HepG2 (cell line): Measurements from ENCODE around the gene DLST. TPM values are rescaled to one million over a fixed set of nuclear protein-coding genes. Genes with fewer than 3 reads are reported as not detected.
A peak's percentile ranks its signal among the peaks of the same experiment; 100 is the strongest.

Experiments
- ATAC-seq: fragments of 200-7000 bp; cut with Tn5 transposase; 3 replicates; pipeline ENCODE4 v1.9.1; 2020; ENCODE audit warnings: mild to moderate bottlenecking, moderate library complexity
- BruUV-seq: library from RNA; stranded (reverse); fragments of 400-500 nt; replicated peaks from 2 replicates; lab custom pipeline; 2021; lab: Mats Ljungman, UMichigan
- CTCF ChIA-PET: fragments of 300-600 bp; formaldehyde crosslinking; extraction: SDS; loops from one replicate; lab custom pipeline; 2021; ENCODE audit warnings: low total read pairs, inconsistent platforms, low intra/inter-chr PET ratio; lab: Yijun Ruan, JAX
- POLR2A ChIA-PET: fragments of 350-600 bp; sonication (Branson Sonifier 250); formaldehyde crosslinking; loops from one replicate; lab custom pipeline; 2020; ENCODE audit warnings: antibody characterized with exemption, inconsistent platforms; lab: Yijun Ruan, JAX
- DNase-seq: peaks from one replicate; pipeline ENCODE4 v3.0.0-alpha.2; 2015; ENCODE audit warnings: low spot score
- FAIRE-seq: peaks from 3 replicates; lab custom pipeline; 2011; peaks lifted over from hg19 to GRCh38; lab: Jason Lieb, UNC
- H2AFZ ChIP-seq: one replicate; pipeline ENCODE4 v1.6.1; 2011; ENCODE audit warnings: low read length, inconsistent platforms
- H3K27ac ChIP-seq: fragments of 300-600 bp; 3 replicates; pipeline ENCODE4 v1.8.0; 2011; ENCODE audit warnings: mixed run types, mild to moderate bottlenecking, mixed read lengths, low read length, inconsistent platforms; ENCODE audit not compliant: insufficient read depth; ENCODE audit errors: extremely low read length
- H3K27me3 ChIP-seq, 2 experiments: fragments of 200-600 bp in 1 of 2; 2 replicates in 1 of 2; 3 replicates in 1 of 2; pipeline versions ENCODE4 v1.6.0 to v1.8.0; 2011; ENCODE audit warnings: low read length in 2 of 2, mild to moderate bottlenecking in 2 of 2, moderate library complexity in 2 of 2, inconsistent platforms in 1 of 2; ENCODE audit not compliant: insufficient read depth in 2 of 2, control insufficient read depth in 1 of 2
- H3K36me3 ChIP-seq, 2 experiments: fragments of 200-600 bp in 1 of 2; replicated peaks in 1 of 2; 2 replicates in 1 of 2; 3 replicates in 1 of 2; pipeline versions ENCODE4 v1.5.1 to v1.8.0; 2011; ENCODE audit warnings: low read length in 2 of 2, inconsistent platforms in 1 of 2; ENCODE audit not compliant: insufficient read depth in 2 of 2, control insufficient read depth in 1 of 2
- H3K4me1 ChIP-seq: 2 replicates; pipeline ENCODE4 v1.5.1; 2012; ENCODE audit warnings: low read length, inconsistent platforms; ENCODE audit not compliant: insufficient read depth
- H3K4me2 ChIP-seq: 2 replicates; pipeline ENCODE4 v1.6.0; 2011; ENCODE audit warnings: low read depth, low read length, inconsistent platforms
- H3K4me3 ChIP-seq, 3 experiments: fragments of 200-600 bp in 1 of 3; sonication (generic), shearing (Covaris generic) in 1 of 3; replicated peaks in 1 of 3; 2 replicates each; pipeline ENCODE4 v1.5.1; 2011 to 2016; ENCODE audit warnings: low read length in 3 of 3, inconsistent platforms in 2 of 3, low read depth in 2 of 3, mild to moderate bottlenecking in 2 of 3, control low read depth in 1 of 3, mixed read lengths in 1 of 3; ENCODE audit not compliant: insufficient read depth in 1 of 3
- H3K79me2 ChIP-seq: one replicate; pipeline ENCODE4 v1.6.1; 2011; ENCODE audit warnings: low read length, inconsistent platforms; ENCODE audit not compliant: insufficient read depth
- H3K9ac ChIP-seq: 2 replicates; pipeline ENCODE4 v1.6.0; 2011; ENCODE audit warnings: mild to moderate bottlenecking, low read depth, low read length, inconsistent platforms; ENCODE audit not compliant: insufficient read depth
- H3K9me3 ChIP-seq: 2 replicates; pipeline ENCODE4 v1.5.1; 2012; ENCODE audit warnings: mild to moderate bottlenecking, low read length
- H4K20me1 ChIP-seq: 2 replicates; pipeline ENCODE4 v1.6.0; 2011; ENCODE audit warnings: inconsistent platforms, mild to moderate bottlenecking, low read length, moderate library complexity; ENCODE audit not compliant: insufficient read depth
- AGO2 ChIP-seq: fragments of 200-400 bp; formaldehyde crosslinking; optimal IDR thresholded peaks from 2 replicates; pipeline ENCODE3; 2017; ENCODE audit warnings: mild to moderate bottlenecking, low read depth, low read length, moderate library complexity
- AKAP8 ChIP-seq: sonication (generic); formaldehyde crosslinking; IDR thresholded peaks from 2 replicates; pipeline ENCODE4 v1.5.1; 2020; ENCODE audit warnings: mild to moderate bottlenecking, missing genetic modification reagents
- CBX2 ChIP-seq, 2 experiments: fragments of 200-600 bp in 1 of 2; sonication (generic); formaldehyde crosslinking in 1 of 2; IDR thresholded peaks; 2 replicates each; pipeline versions ENCODE4 v1.7.0 to v1.8.1; 2018 to 2022; ENCODE audit warnings: low read depth in 2 of 2, low read length in 1 of 2, mild to moderate bottlenecking in 1 of 2, missing genetic modification reagents in 1 of 2
- CHCHD3 ChIP-seq: sonication (generic); formaldehyde crosslinking; IDR thresholded peaks from 2 replicates; pipeline ENCODE4 v1.8.0; 2022; ENCODE audit warnings: mild to moderate bottlenecking, missing genetic modification reagents, moderate library complexity
- IKZF4 ChIP-seq: sonication (generic); formaldehyde crosslinking; IDR thresholded peaks from 2 replicates; pipeline ENCODE4 v1.5.1; 2020; ENCODE audit warnings: borderline replicate concordance, mild to moderate bottlenecking, low read depth, missing genetic modification reagents; ENCODE audit errors: not compliant biosample characterization
- RBM22 ChIP-seq: fragments of 200-400 bp; formaldehyde crosslinking; optimal IDR thresholded peaks from 2 replicates; pipeline ENCODE3; 2017; ENCODE audit warnings: mild to moderate bottlenecking, low read length, moderate library complexity
- ZNF121 ChIP-seq: sonication (generic); formaldehyde crosslinking; IDR thresholded peaks from 2 replicates; pipeline ENCODE4 v1.5.0; 2020; ENCODE audit warnings: mild to moderate bottlenecking, missing genetic modification reagents
- ZNF549 ChIP-seq: sonication (generic); formaldehyde crosslinking; IDR thresholded peaks from 2 replicates; pipeline ENCODE4 v1.5.0; 2020; ENCODE audit warnings: missing genetic modification reagents
- ZNF644 ChIP-seq: IDR thresholded peaks from 2 replicates; pipeline ENCODE4 v1.6.1; 2016; ENCODE audit warnings: low read depth
- ZNF792 ChIP-seq: IDR thresholded peaks from 2 replicates; pipeline ENCODE4 v1.6.1; 2016
- ZNF879 ChIP-seq: sonication (generic); formaldehyde crosslinking; IDR thresholded peaks from 2 replicates; pipeline ENCODE4 v1.8.1; 2023; ENCODE audit warnings: missing genetic modification reagents
- WGBS: methylation state at CpG from one replicate; pipeline ENCODE4 v1.1.6; 2017; ENCODE audit warnings: low lambda C conversion rate; 5-methylcytosine and 5-hydroxymethylcytosine counted together
- in situ Hi-C: cut with HindIII; loops from 2 replicates; pipeline ENCODE4 v1.10.0; 2017; ENCODE audit warnings: low pct_unique_long_range_greater_than_20kb; ENCODE audit not compliant: extremely low pct_ligation_motif_present
- intact Hi-C: fragments of 100-400 bp; cut with micrococcal nuclease; formaldehyde crosslinking; loops from one replicate; pipeline ENCODE4 v1.10.0; 2022; ENCODE audit not compliant: unreplicated experiment
- polyA plus RNA-seq, 8 experiments: library from polyadenylated mRNA; depleted of rRNA in 3 of 8; stranded (reverse) in 7 of 8; unstranded in 1 of 8; fragments of >200 nt; fragmentation: Illumina TruSeq in 4 of 8; extraction: Trizol in 4 of 8; gene quantifications; 2 replicates each; pipeline versions ENCODE4 v1.2.1 to v1.2.3, GENCODE V29; 2011 to 2016; ENCODE audit warnings: low read depth in 4 of 8, missing spikeins in 1 of 8, mixed read lengths in 1 of 8; ENCODE audit not compliant: insufficient read depth in 1 of 8
- total RNA-seq, 5 experiments: library from RNA; depleted of rRNA; stranded (reverse); fragments of >200 nt; fragmentation: Illumina TruSeq; extraction: Trizol; gene quantifications; 2 replicates each; pipeline ENCODE4 v1.2.3, GENCODE V29; 2016; ENCODE audit warnings: low read depth in 1 of 5
- TF ChIP-seq, protein P1 (sequence below): sonication (generic); formaldehyde crosslinking; IDR thresholded peaks from 2 replicates; pipeline ENCODE4 v1.4.0; 2020; ENCODE audit warnings: missing genetic modification reagents, borderline replicate concordance
- TF ChIP-seq, protein P2 (sequence below): sonication (generic); formaldehyde crosslinking; IDR thresholded peaks from 2 replicates; pipeline ENCODE4 v1.4.0; 2020; ENCODE audit warnings: missing genetic modification reagents, low read depth, mild to moderate bottlenecking, borderline replicate concordance
- TF ChIP-seq, protein P3 (sequence below): IDR thresholded peaks from 2 replicates; pipeline ENCODE4 v1.6.1; 2016
- TF ChIP-seq, protein P4 (sequence below): sonication (generic); formaldehyde crosslinking; IDR thresholded peaks from 2 replicates; pipeline ENCODE4 v1.5.0; 2020; ENCODE audit warnings: missing genetic modification reagents
- TF ChIP-seq, protein P5 (sequence below): IDR thresholded peaks from 2 replicates; pipeline ENCODE4 v1.6.1; 2012; ENCODE audit warnings: inconsistent platforms

Gene DLST
- total and polyA plus RNA-seq, 2 of the 13 experiments (the other 11 are each of a cell fraction or from before 2014, with no cell fraction given), result 56.5 to 94.3 TPM

DNA sequence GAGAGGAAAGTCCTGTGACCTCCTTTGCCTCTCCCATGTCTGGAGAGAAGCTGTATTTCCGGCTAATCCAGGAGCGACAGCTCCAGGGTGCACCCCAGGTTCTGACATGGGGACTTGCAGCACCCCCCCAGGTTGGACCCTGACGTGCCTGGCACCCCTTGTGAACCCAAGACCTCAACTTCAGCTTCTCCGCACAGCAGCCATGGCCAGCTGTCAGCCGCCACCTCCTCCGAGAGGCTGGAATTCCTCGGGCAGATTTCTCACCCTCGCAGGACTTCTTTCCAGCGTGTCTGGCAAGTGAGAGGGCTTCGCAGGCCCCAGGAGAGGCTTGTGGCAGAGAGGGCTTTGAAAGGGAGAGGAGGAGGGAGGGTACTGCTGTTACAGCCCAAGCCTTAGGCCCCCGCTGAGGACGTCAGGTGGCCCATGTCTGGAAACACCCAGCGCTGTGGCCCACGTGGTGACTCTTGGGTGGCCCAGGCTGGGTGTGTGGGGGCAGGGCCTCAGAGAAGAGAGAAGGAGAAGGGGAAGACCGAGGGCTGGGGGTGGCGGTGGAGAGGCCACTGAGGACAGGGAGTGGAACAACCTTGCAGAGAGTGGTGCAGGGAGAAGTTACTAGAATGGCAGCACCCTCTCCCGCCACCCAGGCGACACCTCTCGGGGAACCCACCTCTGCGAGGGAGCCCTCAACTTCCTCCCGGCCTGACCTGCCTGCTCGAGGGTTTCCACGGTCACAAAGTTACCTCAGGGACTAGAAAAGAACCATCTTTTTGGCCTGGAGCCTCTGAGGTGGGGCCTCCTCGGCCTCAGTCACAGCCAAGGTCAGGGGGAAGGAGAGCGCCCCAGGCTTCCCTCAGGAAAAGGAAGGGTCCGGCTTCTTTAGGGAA is 53.0 kb downstream of the DLST start (continued):
- TF ChIP-seq, protein P1, sequence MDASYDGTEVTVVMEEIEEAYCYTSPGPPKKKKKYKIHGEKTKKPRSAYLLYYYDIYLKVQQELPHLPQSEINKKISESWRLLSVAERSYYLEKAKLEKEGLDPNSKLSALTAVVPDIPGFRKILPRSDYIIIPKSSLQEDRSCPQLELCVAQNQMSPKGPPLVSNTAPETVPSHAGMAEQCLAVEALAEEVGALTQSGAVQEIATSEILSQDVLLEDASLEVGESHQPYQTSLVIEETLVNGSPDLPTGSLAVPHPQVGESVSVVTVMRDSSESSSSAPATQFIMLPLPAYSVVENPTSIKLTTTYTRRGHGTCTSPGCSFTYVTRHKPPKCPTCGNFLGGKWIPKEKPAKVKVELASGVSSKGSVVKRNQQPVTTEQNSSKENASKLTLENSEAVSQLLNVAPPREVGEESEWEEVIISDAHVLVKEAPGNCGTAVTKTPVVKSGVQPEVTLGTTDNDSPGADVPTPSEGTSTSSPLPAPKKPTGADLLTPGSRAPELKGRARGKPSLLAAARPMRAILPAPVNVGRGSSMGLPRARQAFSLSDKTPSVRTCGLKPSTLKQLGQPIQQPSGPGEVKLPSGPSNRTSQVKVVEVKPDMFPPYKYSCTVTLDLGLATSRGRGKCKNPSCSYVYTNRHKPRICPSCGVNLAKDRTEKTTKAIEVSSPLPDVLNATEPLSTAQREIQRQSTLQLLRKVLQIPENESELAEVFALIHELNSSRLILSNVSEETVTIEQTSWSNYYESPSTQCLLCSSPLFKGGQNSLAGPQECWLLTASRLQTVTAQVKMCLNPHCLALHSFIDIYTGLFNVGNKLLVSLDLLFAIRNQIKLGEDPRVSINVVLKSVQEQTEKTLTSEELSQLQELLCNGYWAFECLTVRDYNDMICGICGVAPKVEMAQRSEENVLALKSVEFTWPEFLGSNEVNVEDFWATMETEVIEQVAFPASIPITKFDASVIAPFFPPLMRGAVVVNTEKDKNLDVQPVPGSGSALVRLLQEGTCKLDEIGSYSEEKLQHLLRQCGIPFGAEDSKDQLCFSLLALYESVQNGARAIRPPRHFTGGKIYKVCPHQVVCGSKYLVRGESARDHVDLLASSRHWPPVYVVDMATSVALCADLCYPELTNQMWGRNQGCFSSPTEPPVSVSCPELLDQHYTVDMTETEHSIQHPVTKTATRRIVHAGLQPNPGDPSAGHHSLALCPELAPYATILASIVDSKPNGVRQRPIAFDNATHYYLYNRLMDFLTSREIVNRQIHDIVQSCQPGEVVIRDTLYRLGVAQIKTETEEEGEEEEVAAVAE, result no peak
- no peak for TF ChIP-seq IKZF4 (CRISPR knock-in tag)
- no peak for TF ChIP-seq RBM22
- no peak for TF ChIP-seq ZNF644 (CRISPR knock-in tag)
- no peak for TF ChIP-seq CBX2 (IDR thresholded peaks at IDR 0.05; ENCODE audit: low read depth, low read length)
- TF ChIP-seq CBX2 (CRISPR knock-in tag; IDR thresholded peaks at IDR 0.05; ENCODE audit: low read depth), result no peak

DNA sequence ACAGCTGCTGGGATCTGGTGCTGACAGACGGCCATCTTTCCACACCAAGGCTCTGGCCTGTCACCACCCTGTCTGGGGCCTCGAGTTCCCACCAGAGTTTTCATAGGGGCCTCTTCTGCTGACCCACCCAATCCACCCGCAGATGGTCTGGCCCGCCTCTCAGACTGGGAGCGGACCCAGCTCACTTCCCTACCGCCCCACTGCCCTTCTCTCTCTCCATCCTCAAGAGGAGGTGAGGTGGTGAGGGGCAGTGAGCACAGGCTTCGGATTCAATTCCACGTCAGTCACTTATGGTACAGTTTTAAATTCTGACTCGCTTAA is 53.6 kb downstream of the DLST start:
- no peaks in the 10 kb centered on the region for H3K9me3 ChIP-seq
- ChIA-PET CTCF (no interaction called here), POLR2A (interaction anchor here (1.7 to 2.4 kb wide), 2 partner anchors 10 to 12 kb away, joined by 9 read pairs; partner anchors contain the start of gene RPS6KL1)
- FAIRE-seq, result no peak
- no peak for DNase-seq
- no peak overlapping the region for H3K4me3 ChIP-seq
- H4K20me1 ChIP-seq, result no peaks in the 10 kb centered on the region
- BruUV-seq, result no TSS peak
- peaks cover 48% of the 10 kb centered on the region for H3K4me1 ChIP-seq
- H3K27me3 ChIP-seq, result no peaks in the 10 kb centered on the region; a peak in 2 of 5 replicates
- 71% methylated on average over 9 of the region's 9 CpGs for WGBS
- in situ Hi-C loops (no loop called here), intact Hi-C loops (no loop called here)
- no peak overlapping the region for H3K9ac ChIP-seq
- peak overlapping the region; percentile 33; the same call in 1 of the 2 replicates for H3K4me2 ChIP-seq
- no peak overlapping the region for H2AFZ ChIP-seq
- ATAC-seq, result no peak
- H3K79me2 ChIP-seq, result no peaks in the 10 kb centered on the region
- no peak overlapping the region for H3K27ac ChIP-seq
- H3K36me3 ChIP-seq, result no peaks in the 10 kb centered on the region
- TF ChIP-seq, protein P2, sequence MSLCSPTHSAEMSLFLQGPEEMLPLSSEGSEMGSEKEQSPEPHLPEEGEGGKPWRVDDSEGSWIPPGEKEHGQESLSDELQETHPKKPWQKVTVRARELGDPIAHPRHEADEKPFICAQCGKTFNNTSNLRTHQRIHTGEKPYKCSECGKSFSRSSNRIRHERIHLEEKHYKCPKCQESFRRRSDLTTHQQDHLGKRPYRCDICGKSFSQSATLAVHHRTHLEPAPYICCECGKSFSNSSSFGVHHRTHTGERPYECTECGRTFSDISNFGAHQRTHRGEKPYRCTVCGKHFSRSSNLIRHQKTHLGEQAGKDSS, result no peak
- TF ChIP-seq, protein P3, sequence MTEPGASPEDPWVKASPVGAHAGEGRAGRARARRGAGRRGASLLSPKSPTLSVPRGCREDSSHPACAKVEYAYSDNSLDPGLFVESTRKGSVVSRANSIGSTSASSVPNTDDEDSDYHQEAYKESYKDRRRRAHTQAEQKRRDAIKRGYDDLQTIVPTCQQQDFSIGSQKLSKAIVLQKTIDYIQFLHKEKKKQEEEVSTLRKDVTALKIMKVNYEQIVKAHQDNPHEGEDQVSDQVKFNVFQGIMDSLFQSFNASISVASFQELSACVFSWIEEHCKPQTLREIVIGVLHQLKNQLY, result no peak
- TF ChIP-seq ZNF879 (CRISPR knock-in tag) (no peak), ZNF792 (CRISPR knock-in tag) (no peak), CHCHD3 (no peak), AKAP8 (CRISPR knock-in tag) (no peak), ZNF121 (no peak), ZNF549 (CRISPR knock-in tag) (no peak), AGO2 (no peak)
- TF ChIP-seq, protein P4, sequence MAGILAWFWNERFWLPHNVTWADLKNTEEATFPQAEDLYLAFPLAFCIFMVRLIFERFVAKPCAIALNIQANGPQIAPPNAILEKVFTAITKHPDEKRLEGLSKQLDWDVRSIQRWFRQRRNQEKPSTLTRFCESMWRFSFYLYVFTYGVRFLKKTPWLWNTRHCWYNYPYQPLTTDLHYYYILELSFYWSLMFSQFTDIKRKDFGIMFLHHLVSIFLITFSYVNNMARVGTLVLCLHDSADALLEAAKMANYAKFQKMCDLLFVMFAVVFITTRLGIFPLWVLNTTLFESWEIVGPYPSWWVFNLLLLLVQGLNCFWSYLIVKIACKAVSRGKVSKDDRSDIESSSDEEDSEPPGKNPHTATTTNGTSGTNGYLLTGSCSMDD (CRISPR knock-in tag), result no peak
- TF ChIP-seq, protein P5, sequence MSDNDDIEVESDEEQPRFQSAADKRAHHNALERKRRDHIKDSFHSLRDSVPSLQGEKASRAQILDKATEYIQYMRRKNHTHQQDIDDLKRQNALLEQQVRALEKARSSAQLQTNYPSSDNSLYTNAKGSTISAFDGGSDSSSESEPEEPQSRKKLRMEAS, result no peak
